Keratinocyte (primary cell): ENCODE measurements around the gene ZNG1F.
"Not testable (repeated sequence)": the region's sequence is repeated elsewhere in the genome, so short reads cannot be mapped to it uniquely, and the experiment has no call there.

ENCODE experiments used
- EZH2 ChIP-seq: IDR thresholded peaks from one replicate; pipeline ENCODE4 v1.6.1; 2012; ENCODE audit warnings: inconsistent platforms, mild to moderate bottlenecking, low read length, moderate library complexity
- TF ChIP-seq, protein P1 (sequence below), 3 experiments: IDR thresholded peaks in 1 of 3; conservative IDR thresholded peaks in 1 of 3; optimal IDR thresholded peaks in 1 of 3; 2 replicates in 2 of 3; 3 replicates in 1 of 3; pipeline versions ENCODE3 to v1.5.1; 2011; ENCODE audit warnings: low read length in 3 of 3, mild to moderate bottlenecking in 3 of 3, moderate library complexity in 2 of 3, control low read depth in 1 of 3, inconsistent platforms in 1 of 3; ENCODE audit not compliant: insufficient read depth in 2 of 3; ENCODE audit errors: extremely low read depth in 1 of 3

DNA sequence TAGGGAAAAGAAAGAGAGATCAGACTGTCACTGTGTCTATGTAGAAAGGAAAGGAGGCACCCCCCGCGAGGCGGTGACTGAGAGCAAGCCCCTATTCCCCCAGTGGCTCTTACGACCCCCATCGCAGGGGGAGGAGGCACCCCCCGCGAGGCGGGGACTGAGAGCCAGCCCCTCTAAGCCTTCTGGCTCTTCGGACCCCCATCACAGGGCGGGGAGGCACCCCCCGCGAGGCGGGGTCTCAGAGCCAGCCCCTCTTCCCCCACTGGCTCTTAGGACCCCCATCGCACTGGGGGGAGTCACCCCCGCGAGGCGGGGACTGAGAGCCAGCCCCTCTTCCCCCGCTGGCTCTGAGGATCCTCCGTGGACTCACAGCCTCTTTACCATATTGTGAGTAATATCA, 84.6 kb downstream of the ZNG1F start:
- TF ChIP-seq, protein P1, sequence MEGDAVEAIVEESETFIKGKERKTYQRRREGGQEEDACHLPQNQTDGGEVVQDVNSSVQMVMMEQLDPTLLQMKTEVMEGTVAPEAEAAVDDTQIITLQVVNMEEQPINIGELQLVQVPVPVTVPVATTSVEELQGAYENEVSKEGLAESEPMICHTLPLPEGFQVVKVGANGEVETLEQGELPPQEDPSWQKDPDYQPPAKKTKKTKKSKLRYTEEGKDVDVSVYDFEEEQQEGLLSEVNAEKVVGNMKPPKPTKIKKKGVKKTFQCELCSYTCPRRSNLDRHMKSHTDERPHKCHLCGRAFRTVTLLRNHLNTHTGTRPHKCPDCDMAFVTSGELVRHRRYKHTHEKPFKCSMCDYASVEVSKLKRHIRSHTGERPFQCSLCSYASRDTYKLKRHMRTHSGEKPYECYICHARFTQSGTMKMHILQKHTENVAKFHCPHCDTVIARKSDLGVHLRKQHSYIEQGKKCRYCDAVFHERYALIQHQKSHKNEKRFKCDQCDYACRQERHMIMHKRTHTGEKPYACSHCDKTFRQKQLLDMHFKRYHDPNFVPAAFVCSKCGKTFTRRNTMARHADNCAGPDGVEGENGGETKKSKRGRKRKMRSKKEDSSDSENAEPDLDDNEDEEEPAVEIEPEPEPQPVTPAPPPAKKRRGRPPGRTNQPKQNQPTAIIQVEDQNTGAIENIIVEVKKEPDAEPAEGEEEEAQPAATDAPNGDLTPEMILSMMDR (optimal IDR thresholded peaks at IDR 0.05 in 1 of 3, IDR thresholded peaks at IDR 0.05 in 1 of 3, conservative IDR thresholded peaks at IDR 0.05 in 1 of 3; ENCODE audit: extremely low read depth in 1 of 3, insufficient read depth in 2 of 3, low read length in 3 of 3), result not testable (repeated sequence)
- TF ChIP-seq EZH2, result not testable (repeated sequence)
